GM23248 (cell line): ENCODE data around the gene ASAP2.

ENCODE experiments used
- EZH2 ChIP-seq: fragments of 200-600 bp; sonication (generic); IDR thresholded peaks from 2 replicates; pipeline ENCODE4 v1.6.1; 2018; ENCODE audit warnings: antibody characterized with exemption, mild to moderate bottlenecking; ENCODE audit not compliant: insufficient read depth, poor library complexity, severe bottlenecking
- EZH2phosphoT487 ChIP-seq: fragments of 200-600 bp; sonication (generic); IDR thresholded peaks from 2 replicates; pipeline ENCODE4 v1.6.1; 2018; ENCODE audit warnings: antibody characterized with exemption, moderate library complexity, mild to moderate bottlenecking, low read depth; ENCODE audit not compliant: insufficient read depth

DNA sequence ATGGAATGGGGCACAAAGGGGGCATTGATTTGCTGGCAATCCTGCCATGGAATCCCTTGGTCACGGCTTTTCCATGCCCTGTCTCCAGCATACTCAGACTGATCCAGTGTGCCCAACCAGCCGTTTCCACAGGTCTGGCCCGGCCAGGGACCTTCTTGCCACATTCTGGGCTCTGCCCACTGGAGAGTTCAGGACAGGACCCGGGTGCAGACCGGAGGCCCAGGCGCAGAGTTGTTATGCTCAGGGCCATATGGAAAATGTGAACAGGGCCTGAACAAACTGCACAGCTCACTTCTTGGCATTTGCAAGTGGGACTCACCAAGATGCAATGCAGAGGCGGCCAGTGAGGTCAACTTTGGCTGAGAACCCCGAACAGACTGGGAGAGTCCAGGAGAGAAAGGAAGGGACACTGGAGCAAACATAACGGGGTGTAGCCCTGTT is 15.6 kb upstream of the ASAP2 start:
- TF ChIP-seq EZH2phosphoT487, result no peak
- TF ChIP-seq EZH2, result no peak
